GM23248 (cell line): ENCODE data around the gene BEAN1. TPM values are rescaled to one million over a fixed set of nuclear protein-coding genes. Genes with fewer than 3 reads are reported as not detected.

Experiments
- DNase-seq: peaks from one replicate; pipeline ENCODE4 v3.0.0-alpha.2; 2015
- H2AFZ ChIP-seq: fragments of 200-600 bp; sonication (generic); 2 replicates; pipeline ENCODE4 v1.6.1; 2016; ENCODE audit warnings: antibody characterized with exemption
- H3F3A ChIP-seq: fragments of 200-600 bp; sonication (generic); 2 replicates; pipeline ENCODE4 v1.6.1; 2016; ENCODE audit warnings: mild to moderate bottlenecking, antibody characterized with exemption, mixed run types; ENCODE audit not compliant: insufficient read depth
- H3K27ac ChIP-seq: fragments of 200-600 bp; sonication (generic); 2 replicates; pipeline ENCODE4 v1.5.1; 2016; ENCODE audit warnings: mild to moderate bottlenecking
- H3K27me3 ChIP-seq: fragments of 200-600 bp; sonication (generic); replicated peaks from 2 replicates; pipeline ENCODE4 v1.6.1; 2016; ENCODE audit warnings: mild to moderate bottlenecking; ENCODE audit not compliant: insufficient read depth
- H3K36me3 ChIP-seq: fragments of 200-600 bp; sonication (generic); 2 replicates; pipeline ENCODE4 v1.6.1; 2016; ENCODE audit warnings: low read depth, mild to moderate bottlenecking
- H3K4me1 ChIP-seq: fragments of 200-600 bp; sonication (generic); 2 replicates; pipeline ENCODE4 v1.6.1; 2016; ENCODE audit warnings: mild to moderate bottlenecking; ENCODE audit not compliant: insufficient read depth
- H3K4me2 ChIP-seq: fragments of 200-600 bp; sonication (generic); one replicate; pipeline ENCODE4 v1.6.1; 2016; ENCODE audit warnings: mild to moderate bottlenecking; ENCODE audit not compliant: unreplicated experiment
- H3K4me3 ChIP-seq: fragments of 200-600 bp; sonication (generic); 2 replicates; pipeline ENCODE4 v1.5.1; 2016; ENCODE audit warnings: mild to moderate bottlenecking
- H3K79me2 ChIP-seq: fragments of 200-600 bp; sonication (generic); 2 replicates; pipeline ENCODE4 v1.6.1; 2016; ENCODE audit warnings: mild to moderate bottlenecking; ENCODE audit not compliant: insufficient read depth
- H3K9ac ChIP-seq: fragments of 200-600 bp; sonication (generic); 2 replicates; pipeline ENCODE4 v1.6.1; 2016; ENCODE audit warnings: mild to moderate bottlenecking
- H3K9me2 ChIP-seq: fragments of 200-600 bp; sonication (generic); 2 replicates; pipeline ENCODE4 v1.6.1; 2016; ENCODE audit warnings: mixed run types, mild to moderate bottlenecking, moderate library complexity; ENCODE audit not compliant: insufficient read depth
- H3K9me3 ChIP-seq: fragments of 200-600 bp; sonication (generic); one replicate; pipeline ENCODE4 v1.6.1; 2017; ENCODE audit warnings: low read depth
- H4K20me1 ChIP-seq: fragments of 200-600 bp; sonication (generic); 2 replicates; pipeline ENCODE4 v1.6.0; 2016; ENCODE audit not compliant: insufficient read depth
- EZH2 ChIP-seq: fragments of 200-600 bp; sonication (generic); IDR thresholded peaks from 2 replicates; pipeline ENCODE4 v1.6.1; 2018; ENCODE audit warnings: antibody characterized with exemption, mild to moderate bottlenecking; ENCODE audit not compliant: insufficient read depth, poor library complexity, severe bottlenecking
- EZH2phosphoT487 ChIP-seq: fragments of 200-600 bp; sonication (generic); IDR thresholded peaks from 2 replicates; pipeline ENCODE4 v1.6.1; 2018; ENCODE audit warnings: antibody characterized with exemption, moderate library complexity, mild to moderate bottlenecking, low read depth; ENCODE audit not compliant: insufficient read depth
- WGBS, 2 experiments: methylation state at CpG; one replicate each; pipeline ENCODE4 v1.1.6; 2015 to 2017; ENCODE audit warnings: low lambda C conversion rate in 2 of 2, low coverage in 1 of 2; ENCODE audit errors: missing lambda C conversion rate in 2 of 2; 5-methylcytosine and 5-hydroxymethylcytosine counted together
- in situ Hi-C: fragments of 300-500 bp; cut with MboI; formaldehyde crosslinking; loops from 2 replicates; pipeline ENCODE4 v1.15.0; 2020
- polyA plus RNA-seq: library from polyadenylated mRNA; unstranded; fragments of >200 nt; fragmentation: Nextera tagmentation; extraction: Ambion mirVana; gene quantifications from 2 replicates; pipeline ENCODE4 v1.2.1, GENCODE V29; 2016
- total RNA-seq: library from RNA; depleted of rRNA; stranded (reverse); fragments of >200 nt; shearing (Covaris generic); gene quantifications from 2 replicates; pipeline ENCODE4 v1.2.3, GENCODE V29; 2014

Gene BEAN1
- total and polyA plus RNA-seq, 2 experiments from 2014 or later, result 0.32 to 0.50 TPM

DNA sequence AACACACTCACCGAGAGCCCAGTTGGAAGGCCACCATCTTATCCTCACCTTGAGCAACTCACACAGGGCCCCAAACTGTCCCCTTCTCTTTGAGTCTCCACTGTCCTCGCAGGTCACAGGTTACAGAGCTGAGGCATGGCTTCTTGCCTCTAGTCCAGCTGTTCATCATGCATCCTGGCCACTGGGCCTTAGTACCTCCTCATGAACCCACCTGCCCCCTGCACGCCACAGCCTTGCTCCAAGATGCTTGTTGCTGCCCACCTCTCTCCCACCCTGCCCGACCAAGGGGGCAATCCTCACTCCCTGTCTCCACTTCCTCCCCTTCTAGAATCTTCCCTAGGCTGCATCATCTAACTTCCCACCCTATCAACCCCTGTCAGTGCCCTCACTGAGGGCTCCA is 43.5 kb upstream of the BEAN1 start:
- Histone ChIP-seq H3K27me3 (peaks cover 2% of the 10 kb centered on the region; the same call in 1 of the 2 replicates), H3K4me2 (no peak overlapping the region), H3K79me2 (no peaks in the 10 kb centered on the region), H3K27ac (no peak overlapping the region), H4K20me1 (no peaks in the 10 kb centered on the region), H3K4me3 (no peak overlapping the region), H2AFZ (no peak overlapping the region), H3K9me2 (no peaks in the 10 kb centered on the region), H3F3A (no peaks in the 10 kb centered on the region), H3K9ac (no peak overlapping the region), H3K4me1 (peaks cover 10% of the 10 kb centered on the region; the same call in 1 of the 2 replicates), H3K36me3 (no peaks in the 10 kb centered on the region), H3K9me3 (no peaks in the 10 kb centered on the region)
- in situ Hi-C loops, result no loop called here
- TF ChIP-seq EZH2, result no peak
- no peak for TF ChIP-seq EZH2phosphoT487
- DNase-seq, result no peak
- WGBS, 2 experiments, result 72 to 75% methylated on average over 4 of the region's 4 CpGs

DNA sequence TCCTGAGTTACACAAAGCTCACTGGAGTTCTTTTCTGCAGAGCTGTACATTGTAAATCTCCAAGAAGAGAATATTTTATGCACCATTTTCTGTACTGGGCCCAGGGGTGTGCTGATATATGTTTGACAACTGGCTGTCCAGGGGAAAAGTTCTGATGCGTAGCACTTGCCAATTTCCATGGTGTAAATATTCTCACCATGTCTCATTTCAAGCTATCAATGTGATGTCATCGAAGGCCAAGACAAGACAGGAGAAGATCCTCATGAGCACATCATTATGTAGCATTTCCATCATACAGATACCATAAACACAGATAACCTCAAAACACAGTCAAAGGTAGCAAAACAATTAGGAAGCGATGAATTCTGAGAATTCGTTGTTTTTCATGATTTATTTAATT is 41.7 kb upstream of the BEAN1 start:
- no peak for DNase-seq
- Histone ChIP-seq H3F3A (no peaks in the 10 kb centered on the region), H3K36me3 (no peaks in the 10 kb centered on the region), H2AFZ (no peak overlapping the region), H4K20me1 (no peaks in the 10 kb centered on the region), H3K4me3 (no peak overlapping the region), H3K4me1 (peaks cover 10% of the 10 kb centered on the region; the same call in 1 of the 2 replicates), H3K79me2 (no peaks in the 10 kb centered on the region), H3K9ac (no peak overlapping the region), H3K4me2 (no peak overlapping the region), H3K9me2 (no peaks in the 10 kb centered on the region), H3K9me3 (no peaks in the 10 kb centered on the region), H3K27me3 (no peaks in the 10 kb centered on the region; the same call in 1 of the 2 replicates), H3K27ac (no peak overlapping the region)
- in situ Hi-C loops, result no loop called here
- TF ChIP-seq EZH2, result no peak
- TF ChIP-seq EZH2phosphoT487, result no peak
- WGBS, 2 experiments, result 83 to 87% methylated on average over 4 of the region's 4 CpGs

DNA sequence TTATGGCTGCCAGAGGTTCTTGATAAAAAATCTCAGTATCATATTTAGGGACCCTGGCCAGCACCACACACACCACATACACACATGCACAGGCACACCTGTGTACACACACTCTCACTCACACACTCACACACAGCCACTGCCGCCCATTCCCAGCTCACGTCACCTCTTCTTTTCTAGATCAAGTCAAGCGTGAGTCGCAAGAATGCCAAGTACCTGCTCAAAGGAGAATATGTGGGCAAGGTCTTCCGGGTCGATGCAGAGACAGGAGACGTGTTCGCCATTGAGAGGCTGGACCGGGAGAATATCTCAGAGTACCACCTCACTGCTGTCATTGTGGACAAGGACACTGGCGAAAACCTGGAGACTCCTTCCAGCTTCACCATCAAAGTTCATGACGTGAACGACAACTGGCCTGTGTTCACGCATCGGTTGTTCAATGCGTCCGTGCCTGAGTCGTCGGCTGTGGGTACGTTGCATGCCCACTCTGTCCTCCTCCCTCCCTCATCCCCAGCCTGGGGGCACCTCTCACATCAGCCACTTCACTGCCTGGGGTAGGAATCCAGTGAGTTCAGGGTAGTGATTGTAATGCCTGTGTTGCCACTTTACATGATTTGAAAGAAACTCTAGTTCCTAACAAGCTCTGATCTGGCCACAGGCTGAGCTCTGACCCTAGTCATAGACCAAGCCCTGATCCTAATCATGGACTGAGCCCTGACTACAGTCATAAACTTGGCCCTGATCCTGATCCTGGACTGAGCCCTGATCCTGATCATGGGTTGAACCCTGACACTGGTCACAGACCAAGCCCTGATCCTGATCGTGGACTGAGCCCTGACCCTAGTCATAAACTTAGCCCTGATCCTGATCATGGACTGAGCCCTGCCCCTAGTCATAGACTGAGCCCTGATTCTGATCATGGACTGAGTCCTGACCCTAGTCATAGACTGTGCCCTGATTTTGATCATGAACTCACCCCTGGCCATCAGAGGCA is 40.2 kb upstream of the BEAN1 start:
- no peaks in the 10 kb centered on the region for H3K9me2 ChIP-seq
- no peaks in the 10 kb centered on the region for H3K36me3 ChIP-seq
- H3K9ac ChIP-seq, result no peak overlapping the region
- H3K79me2 ChIP-seq, result no peaks in the 10 kb centered on the region
- WGBS, 2 experiments, result 83 to 84% methylated on average over 20 of the region's 20 CpGs
- H3K9me3 ChIP-seq, result no peaks in the 10 kb centered on the region
- no peak overlapping the region for H3K4me3 ChIP-seq
- no peak overlapping the region for H3K4me2 ChIP-seq
- no peaks in the 10 kb centered on the region for H4K20me1 ChIP-seq
- TF ChIP-seq EZH2 (no peak), EZH2phosphoT487 (no peak)
- no peaks in the 10 kb centered on the region for H3F3A ChIP-seq
- H3K4me1 ChIP-seq, result peaks cover 10% of the 10 kb centered on the region; the same call in 1 of the 2 replicates
- in situ Hi-C loops, result no loop called here
- H3K27me3 ChIP-seq, result no peaks in the 10 kb centered on the region; the same call in 1 of the 2 replicates
- H3K27ac ChIP-seq, result no peak overlapping the region
- no peak for DNase-seq
- no peak overlapping the region for H2AFZ ChIP-seq

DNA sequence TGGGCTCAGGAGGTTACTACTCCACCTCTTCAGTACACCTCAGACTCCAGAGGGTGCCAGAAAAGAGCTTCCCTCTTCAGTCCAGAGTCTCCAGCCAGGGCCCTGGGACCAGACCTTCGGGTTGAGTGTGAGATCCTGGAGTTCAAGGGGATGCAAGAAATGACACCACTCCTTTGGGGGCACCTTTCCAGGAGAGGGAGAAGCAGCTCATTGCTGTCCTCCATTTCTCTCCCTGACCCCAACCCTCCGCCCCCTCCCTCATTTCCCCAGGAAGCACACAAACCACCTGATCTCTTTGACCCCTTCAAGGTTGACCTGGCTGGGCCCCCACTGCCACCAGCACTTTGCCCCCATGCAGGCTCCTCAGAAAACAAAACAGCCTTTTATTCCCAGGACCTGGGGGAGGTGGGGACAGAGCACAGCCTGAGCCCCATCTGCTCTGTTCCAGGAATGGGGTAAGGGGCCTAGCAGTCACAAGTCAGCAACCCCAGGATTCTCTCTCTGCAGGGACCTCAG is 39.2 kb upstream of the BEAN1 start:
- no peak overlapping the region for H3K4me3 ChIP-seq
- H3K9me2 ChIP-seq, result no peaks in the 10 kb centered on the region
- H3K9me3 ChIP-seq, result no peaks in the 10 kb centered on the region
- H3K27ac ChIP-seq, result no peak overlapping the region
- no peaks in the 10 kb centered on the region for H3F3A ChIP-seq
- no peak for TF ChIP-seq EZH2
- TF ChIP-seq EZH2phosphoT487, result no peak
- no peak overlapping the region for H2AFZ ChIP-seq
- H3K36me3 ChIP-seq, result no peaks in the 10 kb centered on the region
- WGBS, 2 experiments, result 9 to 12% methylated on average over 1 to 2 of the region's 2 CpGs
- in situ Hi-C loops, result no loop called here
- H3K4me1 ChIP-seq, result peaks cover 4% of the 10 kb centered on the region; the same call in 1 of the 2 replicates
- no peak overlapping the region for H3K4me2 ChIP-seq
- H3K27me3 ChIP-seq, result no peaks in the 10 kb centered on the region; the same call in 1 of the 2 replicates
- no peaks in the 10 kb centered on the region for H3K79me2 ChIP-seq
- no peak for DNase-seq
- no peaks in the 10 kb centered on the region for H4K20me1 ChIP-seq
- H3K9ac ChIP-seq, result no peak overlapping the region
